Fibroblast of lung (primary cell): ENCODE results near the gene MAML2. TPM values are rescaled to one million over a fixed set of nuclear protein-coding genes. Genes with fewer than 3 reads are reported as not detected.
A peak's percentile ranks its signal among the peaks of the same experiment; 100 is the strongest.

Experiments
- DNase-seq, 2 donors: peaks; one replicate each; pipeline versions ENCODE4 v3.0.0 to v3.0.0-alpha.2; 2010; ENCODE audit warnings: low read depth in 2 of 2
- H2AFZ ChIP-seq: 2 replicates; pipeline ENCODE4 v1.5.1; 2012; ENCODE audit warnings: low read length, control low read depth, inconsistent platforms
- H3K27ac ChIP-seq: 2 replicates; pipeline ENCODE4 v1.5.1; 2011; ENCODE audit warnings: low read length, control low read depth; ENCODE audit not compliant: insufficient read depth
- H3K27me3 ChIP-seq: 2 replicates; pipeline ENCODE4 v1.5.1; 2011; ENCODE audit warnings: mild to moderate bottlenecking, low read length; ENCODE audit not compliant: control insufficient read depth, insufficient read depth
- H3K36me3 ChIP-seq: 2 replicates; pipeline ENCODE4 v1.5.1; 2011; ENCODE audit warnings: low read length; ENCODE audit not compliant: control insufficient read depth, insufficient read depth
- H3K4me1 ChIP-seq: 2 replicates; pipeline ENCODE4 v1.5.1; 2011; ENCODE audit warnings: low read length; ENCODE audit not compliant: control insufficient read depth, insufficient read depth; ENCODE audit errors: extremely low read depth
- H3K4me2 ChIP-seq: 2 replicates; pipeline ENCODE4 v1.5.1; 2011; ENCODE audit warnings: low read length, control low read depth; ENCODE audit not compliant: insufficient read depth; ENCODE audit errors: extremely low read depth
- H3K4me3 ChIP-seq, 4 experiments: fragments of 200-600 bp in 1 of 4; sonication (generic) in 1 of 4; replicated peaks in 1 of 4; 2 replicates each; pipeline ENCODE4 v1.5.1; 2011 to 2016; ENCODE audit warnings: low read length in 4 of 4, low read depth in 3 of 4, mild to moderate bottlenecking in 3 of 4, control low read depth in 2 of 4, inconsistent platforms in 1 of 4, mixed read lengths in 1 of 4; ENCODE audit not compliant: insufficient read depth in 1 of 4; ENCODE audit errors: control extremely low read depth in 1 of 4
- H3K79me2 ChIP-seq: 2 replicates; pipeline ENCODE4 v1.5.1; 2012; ENCODE audit warnings: mild to moderate bottlenecking, low read length, inconsistent platforms; ENCODE audit not compliant: control insufficient read depth, insufficient read depth
- H3K9ac ChIP-seq: 2 replicates; pipeline ENCODE4 v1.5.1; 2011; ENCODE audit warnings: mild to moderate bottlenecking, low read length, control low read depth; ENCODE audit not compliant: insufficient read depth
- H3K9me3 ChIP-seq: 2 replicates; pipeline ENCODE4 v1.5.1; 2012; ENCODE audit warnings: low read depth, low read length; ENCODE audit not compliant: control insufficient read depth, insufficient read depth
- H4K20me1 ChIP-seq: 2 replicates; pipeline ENCODE4 v1.5.1; 2011; ENCODE audit warnings: low read length; ENCODE audit not compliant: control insufficient read depth, insufficient read depth; ENCODE audit errors: extremely low read depth
- CTCF ChIP-seq, 2 donors: IDR thresholded peaks in 1 of 2; conservative IDR thresholded peaks in 1 of 2; 1 replicate in 1 of 2; 2 replicates in 1 of 2; pipeline ENCODE4 v1.5.1; 2011 to 2012; ENCODE audit warnings: low read length in 2 of 2, control low read depth in 1 of 2, inconsistent platforms in 1 of 2, low read depth in 1 of 2, mild to moderate bottlenecking in 1 of 2
- EZH2 ChIP-seq: IDR thresholded peaks from 2 replicates; pipeline ENCODE4 v1.5.1; 2012; ENCODE audit warnings: low read length, control low read depth, mild to moderate bottlenecking; ENCODE audit errors: missing control alignments
- polyA plus RNA-seq, 2 donors: library from polyadenylated mRNA; depleted of rRNA in 1 of 2; stranded (reverse) in 1 of 2; unstranded in 1 of 2; fragments of >200 nt; gene quantifications; 2 replicates each; pipeline ENCODE4 v1.2.1, GENCODE V29; 2011 to 2012; ENCODE audit warnings: missing spikeins in 1 of 2
- total RNA-seq: library from RNA; depleted of rRNA; stranded (reverse); fragments of >200 nt; gene quantifications from 2 replicates; pipeline ENCODE4 v1.2.1, GENCODE V29; 2014

The MAML2 gene
- total and polyA plus RNA-seq, 2 donors (not counting 1 experiment from before 2014, with no cell fraction given), result 13.0 to 19.0 TPM

GRCh38 chr11:96197801-96198701 lies 144.9 kb downstream of the MAML2 start:
- Histone ChIP-seq H3K27me3 (no peaks in the 10 kb centered on the region), H3K4me1 (peaks cover 11% of the 10 kb centered on the region), H4K20me1 (no peaks in the 10 kb centered on the region), H3K79me2 (no peaks in the 10 kb centered on the region), H3K4me3 (no peak overlapping the region), H3K4me2 (no peak overlapping the region), H3K9ac (no peak overlapping the region), H2AFZ (no peak overlapping the region), H3K27ac (no peak overlapping the region), H3K36me3 (no peaks in the 10 kb centered on the region), H3K9me3 (no peaks in the 10 kb centered on the region)
- no peak for DNase-seq
- TF ChIP-seq CTCF (conservative IDR thresholded peaks at IDR 0.05 in 1 of 2, IDR thresholded peaks at IDR 0.05 in 1 of 2; ENCODE audit: low read depth in 1 of 2, low read length in 2 of 2) (no peak), EZH2 (no peak)

GRCh38 chr11:96197103-96197502 lies 145.9 kb downstream of the MAML2 start:
- H3K79me2 ChIP-seq, result peaks cover 2% of the 10 kb centered on the region
- H3K36me3 ChIP-seq, result no peaks in the 10 kb centered on the region
- no peak overlapping the region for H3K27ac ChIP-seq
- H3K9ac ChIP-seq, result no peak overlapping the region
- no peak overlapping the region for H3K4me2 ChIP-seq
- H3K4me3 ChIP-seq, result no peak overlapping the region
- no peaks in the 10 kb centered on the region for H3K9me3 ChIP-seq
- no peaks in the 10 kb centered on the region for H4K20me1 ChIP-seq
- peaks cover 11% of the 10 kb centered on the region for H3K4me1 ChIP-seq
- no peak for TF ChIP-seq CTCF (conservative IDR thresholded peaks at IDR 0.05 in 1 of 2, IDR thresholded peaks at IDR 0.05 in 1 of 2; ENCODE audit: low read depth in 1 of 2, low read length in 2 of 2)
- no peak for TF ChIP-seq EZH2
- peak; percentile 30 to 54 for DNase-seq
- H2AFZ ChIP-seq, result no peak overlapping the region
- H3K27me3 ChIP-seq, result no peaks in the 10 kb centered on the region

- Histone ChIP-seq H3K9me3 (no peaks in the 10 kb centered on the region), H3K4me3 (no peak overlapping the region), H3K4me1 (peaks cover 14% of the 10 kb centered on the region), H3K27ac (no peak overlapping the region), H3K4me2 (no peak overlapping the region), H3K27me3 (no peaks in the 10 kb centered on the region), H2AFZ (no peak overlapping the region), H3K79me2 (peaks cover 7% of the 10 kb centered on the region), H3K36me3 (no peaks in the 10 kb centered on the region), H4K20me1 (no peaks in the 10 kb centered on the region), H3K9ac (no peak overlapping the region)
- DNase-seq, result no peak
- TF ChIP-seq CTCF (conservative IDR thresholded peaks at IDR 0.05 in 1 of 2, IDR thresholded peaks at IDR 0.05 in 1 of 2; ENCODE audit: low read depth in 1 of 2, low read length in 2 of 2) (no peak), EZH2 (no peak)
These were observed 146.8 kb downstream of the MAML2 start for GRCh38 chr11:96196181-96196662.
